Calu3 (cell line): ENCODE data around the gene ADGRV1. TPM values are rescaled to one million over a fixed set of nuclear protein-coding genes. Genes with fewer than 3 reads are reported as not detected.

Source experiments
- BruUV-seq: library from RNA; stranded (reverse); fragments of 400-500 nt; replicated peaks from 2 replicates; lab custom pipeline; 2021; lab: Mats Ljungman, UMichigan
- CTCF ChIA-PET: fragments of 300-600 bp; sonication (Branson Sonifier 250); formaldehyde crosslinking; loops from one replicate; lab custom pipeline; 2022; ENCODE audit warnings: antibody characterized with exemption; lab: Charles Lee
- DNase-seq: peaks from one replicate; pipeline ENCODE4 v3.0.0; 2022
- H3K27ac Mint-ChIP-seq: one replicate; pipeline ENCODE4 v1.8.0; 2022; ENCODE audit warnings: mixed read lengths; ENCODE audit not compliant: unreplicated experiment
- H3K27me3 Mint-ChIP-seq: one replicate; pipeline ENCODE4 v1.8.0; 2022; ENCODE audit warnings: mixed read lengths; ENCODE audit not compliant: unreplicated experiment
- H3K36me3 Mint-ChIP-seq: one replicate; pipeline ENCODE4 v1.8.0; 2022; ENCODE audit warnings: mild to moderate bottlenecking, moderate library complexity, mixed read lengths; ENCODE audit not compliant: insufficient read depth, unreplicated experiment
- H3K4me1 Mint-ChIP-seq: one replicate; pipeline ENCODE4 v1.8.0; 2022; ENCODE audit warnings: mild to moderate bottlenecking, low read depth, mixed read lengths; ENCODE audit not compliant: unreplicated experiment
- H3K4me3 Mint-ChIP-seq: one replicate; pipeline ENCODE4 v1.8.0; 2022; ENCODE audit warnings: mild to moderate bottlenecking, low read depth, moderate library complexity, mixed read lengths; ENCODE audit not compliant: unreplicated experiment
- H3K9me3 Mint-ChIP-seq: one replicate; pipeline ENCODE4 v1.8.0; 2022; ENCODE audit warnings: low read depth, mixed read lengths; ENCODE audit not compliant: unreplicated experiment
- intact Hi-C: fragments of 100-400 bp; cut with micrococcal nuclease; formaldehyde crosslinking; loops from one replicate; pipeline ENCODE4 v1.10.0; 2022; ENCODE audit not compliant: unreplicated experiment
- total RNA-seq: library from RNA; stranded (reverse); gene quantifications from 2 replicates; pipeline ENCODE4 v1.2.3, GENCODE V29; 2022
- TF ChIP-seq, protein P1 (sequence below): fragments of 200-600 bp; IDR thresholded peaks from one replicate; pipeline ENCODE4 v1.8.0; 2022; ENCODE audit warnings: antibody characterized with exemption; ENCODE audit not compliant: unreplicated experiment

The ADGRV1 gene
- total RNA-seq, 1 experiment from 2014 or later = 1.8 TPM

DNA sequence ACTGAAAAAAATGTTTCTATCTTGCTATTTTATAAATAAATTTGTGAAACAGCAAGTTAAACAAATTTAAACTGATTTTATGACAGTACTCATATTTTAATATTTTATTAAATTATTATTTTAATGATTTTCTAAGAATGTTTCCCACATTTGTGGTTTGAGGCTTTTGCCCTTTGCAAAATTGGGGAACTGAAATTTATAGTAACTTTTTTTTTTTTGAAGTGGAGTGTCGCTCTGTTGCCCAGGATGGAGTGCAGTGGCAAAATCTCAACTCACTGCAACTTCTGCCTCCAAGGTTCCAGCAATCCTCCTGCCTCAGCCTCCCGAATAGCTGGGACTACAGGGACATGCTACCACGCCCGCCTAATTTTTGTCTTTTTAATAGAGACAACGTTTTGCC is 7.2 kb upstream of the ADGRV1 start:
- no TSS peak for BruUV-seq
- TF ChIP-seq, protein P1, sequence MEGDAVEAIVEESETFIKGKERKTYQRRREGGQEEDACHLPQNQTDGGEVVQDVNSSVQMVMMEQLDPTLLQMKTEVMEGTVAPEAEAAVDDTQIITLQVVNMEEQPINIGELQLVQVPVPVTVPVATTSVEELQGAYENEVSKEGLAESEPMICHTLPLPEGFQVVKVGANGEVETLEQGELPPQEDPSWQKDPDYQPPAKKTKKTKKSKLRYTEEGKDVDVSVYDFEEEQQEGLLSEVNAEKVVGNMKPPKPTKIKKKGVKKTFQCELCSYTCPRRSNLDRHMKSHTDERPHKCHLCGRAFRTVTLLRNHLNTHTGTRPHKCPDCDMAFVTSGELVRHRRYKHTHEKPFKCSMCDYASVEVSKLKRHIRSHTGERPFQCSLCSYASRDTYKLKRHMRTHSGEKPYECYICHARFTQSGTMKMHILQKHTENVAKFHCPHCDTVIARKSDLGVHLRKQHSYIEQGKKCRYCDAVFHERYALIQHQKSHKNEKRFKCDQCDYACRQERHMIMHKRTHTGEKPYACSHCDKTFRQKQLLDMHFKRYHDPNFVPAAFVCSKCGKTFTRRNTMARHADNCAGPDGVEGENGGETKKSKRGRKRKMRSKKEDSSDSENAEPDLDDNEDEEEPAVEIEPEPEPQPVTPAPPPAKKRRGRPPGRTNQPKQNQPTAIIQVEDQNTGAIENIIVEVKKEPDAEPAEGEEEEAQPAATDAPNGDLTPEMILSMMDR = no peak
- Mint-ChIP-seq H3K36me3 (no peaks in the 10 kb centered on the region), H3K9me3 (no peaks in the 10 kb centered on the region), H3K27ac (no peak overlapping the region), H3K27me3 (peaks cover 51% of the 10 kb centered on the region), H3K4me1 (no peaks in the 10 kb centered on the region), H3K4me3 (no peak overlapping the region)
- no peak for DNase-seq
- intact Hi-C loops = no loop called here
- CTCF ChIA-PET = no interaction called here

DNA sequence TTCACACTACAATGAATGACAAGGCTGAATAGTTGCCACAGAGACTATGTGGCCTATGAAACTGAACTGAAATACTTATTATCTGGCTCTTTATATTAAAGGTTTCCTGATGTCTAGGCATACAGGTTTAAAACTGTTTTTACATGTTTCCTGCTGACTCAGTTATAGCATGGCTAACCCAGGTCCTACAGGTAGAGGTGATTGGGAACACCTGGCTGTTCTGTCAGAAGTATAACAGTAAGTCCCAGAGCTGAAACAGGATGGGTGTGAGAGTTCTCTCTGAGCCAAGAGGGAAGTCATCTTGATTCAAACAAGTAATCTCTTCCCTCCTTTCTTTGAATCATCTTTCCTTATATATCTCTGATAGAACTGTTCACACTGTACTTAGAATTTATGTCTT is 4.9 kb upstream of the ADGRV1 start:
- Mint-ChIP-seq H3K9me3 (no peaks in the 10 kb centered on the region), H3K4me1 (peaks cover 12% of the 10 kb centered on the region), H3K4me3 (no peak overlapping the region), H3K36me3 (peaks cover 8% of the 10 kb centered on the region), H3K27me3 (peaks cover 75% of the 10 kb centered on the region), H3K27ac (no peak overlapping the region)
- BruUV-seq = no TSS peak
- intact Hi-C loops = no loop called here
- TF ChIP-seq, protein P1 = no peak
- no peak for DNase-seq
- CTCF ChIA-PET = no interaction called here

DNA sequence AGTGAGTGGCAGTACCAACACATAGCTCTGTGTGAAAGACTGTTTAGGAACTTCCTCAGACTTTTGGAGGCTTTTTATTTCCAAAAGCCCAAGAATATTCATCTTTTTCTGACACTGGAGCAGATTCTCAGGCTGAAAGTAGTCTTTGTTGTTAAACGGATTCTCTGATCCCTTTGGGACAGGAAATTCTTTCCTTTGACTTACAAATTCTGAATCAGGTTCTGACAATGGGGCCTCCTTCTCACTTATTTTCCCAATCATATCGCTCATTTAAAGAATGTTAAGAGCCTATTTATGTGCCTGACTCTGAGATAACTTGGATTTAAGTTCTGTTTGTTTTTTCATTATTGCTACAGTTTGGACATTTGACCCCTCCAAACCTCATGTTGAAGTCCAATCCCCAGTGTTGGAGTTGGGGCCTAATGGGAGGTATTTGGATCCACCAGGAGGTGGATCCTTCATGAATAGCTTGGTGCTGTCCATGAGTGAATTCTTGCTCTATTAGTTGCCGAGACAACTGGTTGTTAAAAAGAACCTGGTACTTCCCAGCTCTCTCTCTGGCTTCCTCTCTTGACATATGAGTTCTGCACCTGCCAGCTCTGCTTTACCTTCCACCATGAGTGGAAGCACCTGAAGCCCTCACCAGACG is 4.1 kb upstream of the ADGRV1 start:
- no peak for DNase-seq
- TF ChIP-seq, protein P1 = no peak
- intact Hi-C loops = no loop called here
- Mint-ChIP-seq H3K36me3 (peaks cover 13% of the 10 kb centered on the region), H3K4me1 (peaks cover 19% of the 10 kb centered on the region), H3K27ac (no peak overlapping the region), H3K27me3 (peaks cover 82% of the 10 kb centered on the region), H3K9me3 (no peaks in the 10 kb centered on the region), H3K4me3 (no peak overlapping the region)
- no TSS peak for BruUV-seq
- CTCF ChIA-PET = no interaction called here

DNA sequence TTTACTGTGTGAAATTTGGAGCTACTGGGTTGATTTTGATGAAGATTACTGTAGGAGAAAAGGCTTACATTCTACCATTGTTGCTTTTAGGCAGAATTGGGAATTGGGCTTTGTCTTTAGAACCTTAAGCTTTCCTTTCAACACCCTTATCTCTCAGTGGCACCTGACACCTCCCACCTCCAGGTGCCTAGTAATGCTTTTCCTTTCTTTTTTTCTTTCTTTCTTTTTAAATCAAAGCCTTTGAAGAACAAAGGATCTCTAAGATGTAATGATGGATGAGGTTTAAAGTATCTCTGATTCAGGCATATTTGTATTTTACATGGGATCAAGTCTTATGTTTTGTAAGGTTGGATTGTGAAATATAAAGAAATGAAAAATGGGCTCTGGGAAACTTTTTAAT is 2.9 kb upstream of the ADGRV1 start:
- intact Hi-C loops = no loop called here
- H3K9me3 Mint-ChIP-seq = no peaks in the 10 kb centered on the region
- peaks cover 13% of the 10 kb centered on the region for H3K36me3 Mint-ChIP-seq
- DNase-seq = no peak
- CTCF ChIA-PET = no interaction called here
- H3K27ac Mint-ChIP-seq = no peak overlapping the region
- BruUV-seq = no TSS peak
- no peak overlapping the region for H3K4me3 Mint-ChIP-seq
- H3K27me3 Mint-ChIP-seq = peaks cover 85% of the 10 kb centered on the region
- peaks cover 19% of the 10 kb centered on the region for H3K4me1 Mint-ChIP-seq
- TF ChIP-seq, protein P1 = no peak
